HG03039 (cell line): ENCODE results near the gene ST8SIA2.

ENCODE experiments used
- ATAC-seq: cut with Tn5 transposase; IDR thresholded peaks from one replicate; pipeline ENCODE4 v1.9.1; 2021; ENCODE audit warnings: mild to moderate bottlenecking, moderate library complexity; ENCODE audit not compliant: unreplicated experiment

Gene ST8SIA2

DNA sequence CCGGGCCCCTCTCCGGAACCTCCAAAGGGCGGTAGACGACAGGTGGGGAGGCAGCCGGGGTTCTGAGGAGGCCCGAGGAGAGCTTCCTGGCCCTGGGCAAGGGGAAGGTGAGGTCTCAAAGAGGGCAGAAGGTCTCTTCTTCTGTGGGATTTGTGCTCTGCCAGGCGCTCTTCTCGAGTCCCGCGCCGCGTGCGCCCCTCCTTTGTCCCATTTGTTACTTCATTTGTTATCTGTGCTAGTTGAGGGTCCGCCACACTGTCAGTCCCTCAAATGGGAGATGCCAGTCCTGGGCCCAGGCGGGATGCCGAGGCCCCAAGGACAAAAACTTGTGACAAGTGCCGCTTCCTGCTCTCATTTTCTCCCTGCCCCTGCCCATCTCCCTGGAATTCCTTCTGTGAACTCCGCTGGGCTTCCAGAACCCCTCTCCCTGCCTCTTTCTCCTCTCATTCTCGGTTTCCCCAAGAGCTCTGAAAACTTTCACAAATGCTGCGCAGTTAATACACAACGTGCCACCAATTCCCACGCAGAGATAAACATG lies 1.5 kb downstream of the ST8SIA2 start:
- ATAC-seq: no peak

DNA sequence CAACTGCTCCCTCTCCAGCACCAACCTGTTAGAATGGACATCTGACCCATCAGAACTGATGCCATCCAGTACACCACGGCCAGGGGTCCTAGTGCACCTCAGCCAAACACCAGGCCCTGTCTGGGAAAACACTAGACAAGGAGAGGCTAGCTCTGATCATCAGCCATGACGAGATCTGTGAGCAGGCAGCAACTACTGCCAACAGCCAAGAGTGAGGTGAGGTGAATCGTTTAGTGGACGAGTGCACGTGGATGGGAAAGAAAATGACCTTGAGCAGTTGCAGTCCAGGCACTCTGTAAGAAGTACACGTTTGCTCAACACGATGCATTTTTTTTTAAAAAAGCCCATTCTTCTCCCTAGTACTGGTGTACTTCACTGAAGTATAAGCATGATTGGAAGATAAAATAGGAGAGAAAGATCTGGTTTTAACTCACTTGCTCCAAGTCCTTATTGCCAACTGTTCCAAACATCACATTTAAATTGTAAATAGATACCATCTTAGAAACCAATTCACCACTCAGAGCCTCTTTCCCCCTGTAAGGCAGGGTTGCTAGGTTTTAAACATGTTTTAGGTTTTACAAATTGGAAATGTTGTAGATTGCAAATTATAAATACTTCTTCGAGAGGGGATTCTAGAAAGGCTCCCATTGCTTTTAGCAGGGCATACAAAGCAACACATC lies 5.7 kb downstream of the ST8SIA2 start:
- no peak for ATAC-seq

DNA sequence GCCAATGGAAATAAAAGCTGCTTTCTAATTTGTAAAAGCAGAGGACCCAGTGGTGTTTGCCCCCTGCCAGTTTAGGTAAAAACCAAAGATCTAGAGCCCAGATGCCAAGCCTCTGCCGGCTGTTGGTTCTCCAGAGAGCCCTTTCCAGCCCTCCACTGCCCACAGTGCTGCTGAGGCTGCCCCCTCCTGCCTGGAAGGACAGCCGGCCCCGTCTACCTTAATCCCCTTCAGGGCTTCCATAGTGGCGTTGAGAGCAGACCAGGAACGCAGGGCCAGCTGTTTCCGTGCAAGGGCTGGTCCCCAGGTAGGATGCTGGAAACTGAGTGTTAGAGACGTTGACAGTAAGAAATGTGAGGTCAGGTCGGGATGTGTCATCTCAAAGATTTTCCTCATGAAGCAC lies 6.9 kb downstream of the ST8SIA2 start:
- ATAC-seq: no peak

DNA sequence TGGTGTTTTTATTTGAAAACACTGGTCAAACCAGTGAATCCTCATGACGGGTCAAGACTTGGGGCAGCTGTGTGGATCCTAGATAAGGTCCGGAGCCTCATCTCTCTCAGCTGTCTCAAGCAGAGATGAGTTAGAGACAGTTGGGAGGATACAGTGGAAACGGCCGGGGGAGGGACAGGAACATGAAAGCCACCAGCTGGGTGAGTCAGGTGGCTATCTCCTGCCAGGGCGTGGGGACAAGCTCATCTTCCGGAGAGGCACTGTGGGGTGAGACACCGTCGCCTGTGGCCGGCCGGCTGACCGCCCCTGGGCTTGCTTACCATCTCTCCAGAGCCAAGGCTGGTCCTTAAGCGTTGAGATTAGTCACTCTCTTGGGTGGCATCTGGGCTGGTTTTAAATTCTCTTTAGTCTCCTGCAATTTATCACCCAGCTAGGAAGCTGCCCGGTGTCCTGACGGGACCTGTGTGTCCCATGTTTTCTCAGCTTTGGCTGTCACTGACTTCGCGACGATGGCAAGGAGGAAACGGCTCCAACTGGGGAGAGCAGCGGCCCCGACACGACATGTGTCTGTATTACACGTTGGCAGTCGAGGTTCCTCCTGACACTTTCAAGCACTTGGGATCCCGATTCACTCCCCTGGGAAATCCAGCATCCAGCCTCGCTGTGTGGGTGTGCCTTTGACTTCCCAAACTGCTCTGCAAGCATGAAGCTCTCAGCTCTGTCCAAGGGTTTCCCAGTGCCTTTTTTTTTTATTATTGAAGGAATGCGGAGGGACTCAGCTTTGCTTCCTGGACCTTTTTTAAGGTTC lies 7.5 kb downstream of the ST8SIA2 start:
- no peak for ATAC-seq

DNA sequence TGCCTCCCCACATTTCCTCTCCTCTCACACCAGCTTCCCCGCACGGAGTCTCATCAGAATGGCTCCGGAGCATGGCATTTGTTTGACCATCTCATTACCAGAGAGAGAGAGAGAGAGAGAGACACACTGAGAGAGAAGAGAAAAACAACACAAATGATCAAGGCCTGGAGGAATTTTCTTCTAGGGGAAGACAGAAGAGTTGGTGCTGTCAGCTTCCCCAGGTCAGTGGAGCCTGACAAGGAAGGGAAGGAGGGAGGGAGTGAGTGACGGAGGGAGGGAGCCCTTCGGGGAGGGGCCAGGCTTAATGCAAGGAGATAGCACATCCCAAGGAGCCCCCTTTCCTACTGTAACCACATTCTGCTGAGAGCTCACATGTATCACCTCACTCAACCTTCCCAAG lies 9.1 kb downstream of the ST8SIA2 start:
- ATAC-seq: no peak

DNA sequence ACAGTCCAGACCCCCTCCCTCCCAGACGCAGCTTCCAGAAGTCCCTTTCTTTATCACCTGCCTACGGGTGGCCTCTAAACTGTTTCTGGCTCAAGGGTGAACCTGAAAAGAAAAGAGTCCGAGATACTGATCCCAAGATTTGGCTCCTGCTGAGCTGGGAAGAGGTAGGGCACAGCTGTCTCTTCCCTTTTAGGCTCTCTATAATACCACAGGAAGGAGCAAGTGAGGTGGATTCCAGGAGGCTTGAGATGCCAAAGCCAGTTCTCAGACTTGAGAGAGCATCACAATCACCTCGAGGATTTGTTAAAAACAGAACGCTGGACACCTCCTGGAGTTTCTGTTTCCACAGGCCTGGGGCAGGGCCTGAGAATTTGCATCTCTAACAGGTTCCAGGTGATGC lies 12.3 kb downstream of the ST8SIA2 start:
- ATAC-seq: no peak

DNA sequence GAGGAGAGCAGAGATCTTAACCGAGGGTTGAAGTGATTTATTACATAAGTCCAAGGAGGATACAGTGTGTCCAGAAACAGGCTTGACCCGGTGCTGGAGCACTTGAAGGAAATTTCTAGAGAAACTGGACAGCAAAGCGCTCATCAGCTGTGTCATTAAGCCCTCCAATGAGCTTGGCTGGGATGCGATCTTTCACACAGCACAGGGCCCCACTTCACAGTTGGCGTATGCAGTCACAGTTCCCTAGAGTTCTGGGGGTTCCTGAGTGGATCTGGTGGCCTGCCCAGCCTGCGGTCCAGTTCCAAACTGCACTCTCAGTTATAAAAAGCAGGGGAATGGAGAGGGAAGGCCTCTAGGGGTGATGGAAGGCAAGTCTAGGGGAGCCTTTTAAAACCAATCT lies 13.6 kb downstream of the ST8SIA2 start:
- ATAC-seq: no peak

DNA sequence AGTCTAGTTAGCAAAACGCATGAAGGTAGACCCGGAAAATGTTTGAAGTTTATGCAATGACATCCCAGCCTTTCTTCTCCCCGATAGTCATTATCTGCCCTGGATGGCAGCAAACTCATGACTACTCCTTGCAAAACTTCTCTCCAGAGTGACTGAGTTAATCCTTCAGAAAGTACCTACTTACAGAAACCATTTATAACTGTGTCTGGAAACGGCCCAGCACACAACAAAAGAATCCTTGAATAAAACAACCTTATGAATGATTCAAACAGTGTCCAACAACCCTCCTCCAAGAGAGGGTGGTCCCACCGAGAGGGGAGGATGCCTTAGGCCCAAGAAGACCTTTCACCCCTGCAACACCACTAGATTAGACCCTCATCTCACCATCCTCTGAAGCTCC lies 14.2 kb downstream of the ST8SIA2 start:
- no peak for ATAC-seq

DNA sequence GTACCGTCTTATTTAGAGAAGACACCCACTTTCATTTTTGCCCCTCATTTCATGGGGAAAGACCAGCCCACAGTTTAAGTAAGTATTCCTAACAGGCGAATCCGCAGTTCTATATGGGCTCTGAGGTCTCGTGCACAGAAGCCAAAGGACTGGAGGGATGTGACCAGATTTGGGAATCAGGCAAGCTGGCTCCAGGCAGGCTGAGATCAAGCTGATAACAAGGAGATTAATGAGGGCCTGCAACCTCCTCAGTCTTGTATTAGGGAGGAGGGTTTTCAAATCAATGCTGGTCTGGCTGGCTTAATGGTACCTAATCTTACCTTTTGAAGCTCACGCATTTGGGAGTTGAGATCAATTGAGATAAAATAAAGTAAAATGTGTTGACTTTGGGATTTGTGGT lies 15.3 kb downstream of the ST8SIA2 start:
- no peak for ATAC-seq

DNA sequence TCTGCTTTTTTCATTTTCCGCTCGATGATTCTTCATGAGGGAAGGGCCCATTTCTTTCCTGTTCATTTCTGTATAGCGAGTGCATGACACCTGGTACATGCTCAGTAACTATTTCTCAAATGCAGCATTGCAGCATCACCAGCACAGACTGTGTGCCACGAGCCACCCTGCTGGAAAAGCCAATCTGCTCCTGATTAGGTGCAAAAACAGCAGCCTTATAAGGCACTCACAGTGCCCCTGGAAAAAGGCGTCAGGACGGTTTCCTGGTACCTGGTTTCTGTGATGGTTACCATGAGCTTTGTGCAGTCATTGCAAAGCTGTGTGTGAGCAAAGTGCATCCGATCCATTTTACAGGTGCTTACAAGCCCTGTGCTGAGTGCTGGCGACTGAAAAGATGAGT lies 15.8 kb downstream of the ST8SIA2 start:
- ATAC-seq: no peak

DNA sequence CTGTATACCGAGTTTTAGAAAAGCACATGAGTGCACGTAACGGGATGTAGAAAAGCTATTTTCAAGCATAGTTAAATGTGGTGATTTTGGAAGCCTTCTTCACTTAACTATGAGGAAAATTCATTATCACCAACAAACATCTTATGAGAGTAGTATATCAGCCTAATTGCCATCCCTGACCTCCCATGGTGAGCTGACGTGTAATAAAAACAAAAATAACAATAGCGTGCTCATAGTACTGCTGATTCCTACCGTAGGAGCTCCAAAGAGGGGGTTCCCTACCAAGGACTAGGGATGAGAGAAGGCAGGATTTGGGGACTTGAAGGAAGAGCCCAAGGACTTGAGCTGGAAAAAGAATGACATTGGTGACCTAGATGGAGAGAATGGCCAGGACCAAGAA lies 16.9 kb downstream of the ST8SIA2 start:
- no peak for ATAC-seq

DNA sequence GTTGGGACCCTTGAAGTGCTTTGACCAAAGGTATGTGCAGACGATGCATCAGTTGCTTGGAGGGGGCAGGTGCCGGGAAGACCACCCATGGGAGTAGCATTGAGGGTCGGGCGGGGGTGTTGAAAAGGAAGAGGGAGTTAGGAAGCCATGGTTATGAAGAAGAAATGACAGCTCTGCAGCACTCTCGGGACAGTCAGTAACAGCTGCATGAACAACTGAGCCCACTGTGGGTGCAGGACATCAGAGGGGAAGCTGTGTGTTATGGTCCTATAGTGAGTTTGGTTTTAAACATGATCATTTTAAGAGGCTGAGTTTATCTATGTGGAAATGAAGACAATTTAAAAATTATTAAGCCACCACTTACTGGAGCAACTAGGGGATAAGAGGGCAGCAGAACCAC lies 17.6 kb downstream of the ST8SIA2 start:
- ATAC-seq: no peak

DNA sequence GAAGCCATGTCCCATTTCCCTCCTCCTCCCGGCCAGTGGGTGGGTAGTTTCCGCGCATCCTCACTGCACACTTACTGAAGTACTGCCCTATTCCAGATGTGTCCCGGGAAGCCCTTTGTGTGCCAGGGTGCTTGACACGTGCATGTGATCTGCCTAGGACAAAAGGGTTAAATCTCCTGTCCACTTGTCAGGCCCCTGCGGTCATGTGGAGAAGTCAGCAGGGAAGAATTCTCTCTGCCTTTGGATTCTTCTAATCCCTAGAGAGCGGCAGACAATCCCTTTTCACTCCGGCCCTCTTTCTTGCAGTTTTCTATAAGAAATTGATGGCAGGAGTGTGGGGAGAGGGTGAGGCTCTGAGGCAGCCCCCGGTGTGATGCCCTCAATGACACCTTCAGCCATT lies 19.8 kb downstream of the ST8SIA2 start:
- ATAC-seq: no peak

DNA sequence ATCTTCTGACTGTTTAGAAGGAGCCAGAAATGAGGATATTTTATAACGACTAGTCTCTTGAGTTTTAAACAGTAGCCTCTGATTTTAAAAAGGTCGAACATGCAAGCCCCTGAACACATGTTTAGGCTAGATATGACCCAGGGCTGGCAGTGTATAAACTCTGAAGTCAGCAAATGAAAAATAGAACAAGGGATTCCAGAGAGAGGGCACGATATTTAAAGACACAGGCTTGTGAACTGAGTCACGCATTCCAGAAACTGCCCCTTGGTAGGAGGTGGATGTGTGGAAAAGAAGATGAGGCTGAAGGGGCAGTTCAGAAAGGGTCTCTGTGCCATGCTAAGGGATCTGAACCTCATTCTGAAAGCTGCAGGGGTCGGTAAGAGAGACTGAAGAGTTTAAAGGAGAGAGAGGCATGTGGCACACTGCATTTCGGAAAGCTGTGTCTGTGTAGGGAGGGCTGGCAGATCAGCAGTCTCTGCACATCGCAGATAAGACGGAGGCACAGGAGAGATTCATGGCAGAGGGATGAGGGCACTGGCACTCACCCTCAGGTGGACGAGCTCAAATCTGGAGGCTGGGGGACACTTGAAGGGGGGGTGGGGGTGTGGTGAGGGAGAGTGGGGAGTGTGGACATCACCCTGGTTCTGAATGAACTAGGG lies 22.1 kb downstream of the ST8SIA2 start:
- ATAC-seq: no peak

DNA sequence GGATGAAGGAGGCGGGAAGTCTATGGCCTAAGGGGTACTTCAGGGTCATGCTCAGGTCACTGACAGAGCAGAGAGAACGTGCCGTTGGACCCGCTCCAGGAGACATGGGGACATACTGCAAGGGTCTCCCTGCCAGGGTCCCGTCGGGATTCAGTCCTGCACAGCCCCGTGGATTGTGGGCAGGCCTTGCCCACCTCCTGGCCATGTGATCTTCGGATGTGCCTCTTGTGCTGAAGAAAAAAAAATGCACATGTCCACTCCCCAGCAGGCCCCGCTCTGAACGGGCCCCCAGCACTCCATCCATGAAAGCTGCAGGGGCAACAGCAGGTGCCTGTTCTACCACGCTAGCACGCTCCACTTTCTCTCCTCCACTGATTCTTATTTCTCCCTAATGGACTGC lies 22.9 kb downstream of the ST8SIA2 start:
- ATAC-seq: no peak

DNA sequence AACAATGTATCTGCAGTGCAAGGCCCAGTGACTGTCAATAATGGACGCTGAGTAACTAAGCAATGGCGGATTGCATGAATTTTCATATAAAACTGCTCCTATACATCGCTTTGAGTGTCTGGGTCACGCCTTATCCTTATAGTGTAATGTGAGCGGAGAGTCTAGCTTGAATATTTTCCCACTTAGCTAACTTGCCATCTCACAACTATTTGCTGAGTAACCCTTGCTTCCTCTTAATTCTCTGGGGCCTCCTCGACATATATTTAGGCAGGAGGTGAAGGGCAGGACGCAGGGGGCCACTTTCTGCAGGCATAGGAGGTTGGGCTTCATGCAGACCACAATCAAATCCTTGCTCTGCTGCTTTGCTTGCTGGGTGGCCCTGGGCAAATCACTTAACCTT lies 24.0 kb downstream of the ST8SIA2 start:
- no peak for ATAC-seq

DNA sequence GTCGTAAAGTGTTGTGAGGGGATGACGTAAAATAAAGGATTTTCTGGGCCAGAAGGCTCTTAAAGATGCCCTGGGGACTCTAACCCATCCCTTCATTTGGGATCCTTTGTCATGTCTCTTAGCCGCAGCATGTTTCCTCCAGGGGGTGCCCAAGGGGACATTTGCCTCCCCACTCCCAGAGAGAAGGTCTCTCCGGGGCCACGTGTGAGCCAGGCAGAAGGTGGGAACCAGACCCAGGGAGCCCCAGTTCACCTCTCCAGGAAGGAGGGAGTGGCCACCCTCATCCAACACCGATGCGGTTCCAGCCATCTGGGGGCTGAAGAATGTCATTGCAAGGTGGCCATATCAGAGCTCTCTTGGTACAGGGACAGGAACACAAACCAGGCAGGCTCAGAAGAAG lies 25.2 kb downstream of the ST8SIA2 start:
- ATAC-seq: no peak

DNA sequence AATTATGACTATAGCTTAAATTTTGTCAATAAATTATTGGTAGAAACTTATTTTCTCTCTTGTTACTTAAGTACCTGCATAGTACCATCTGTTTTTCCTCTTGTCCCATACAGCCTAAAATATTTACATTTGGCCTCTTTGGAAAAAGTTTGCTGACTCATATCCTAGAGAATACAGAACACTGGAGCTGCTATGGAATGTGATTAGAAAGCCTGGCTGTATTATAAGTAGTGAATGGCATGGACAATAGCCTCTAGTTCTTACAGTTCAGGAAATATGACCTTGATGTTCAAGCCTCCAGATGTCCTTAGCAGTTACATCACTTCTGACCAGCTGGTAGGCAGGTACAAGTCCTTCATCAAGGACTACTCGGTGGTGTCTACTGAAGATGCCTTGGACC lies 28.3 kb downstream of the ST8SIA2 start:
- no peak for ATAC-seq

DNA sequence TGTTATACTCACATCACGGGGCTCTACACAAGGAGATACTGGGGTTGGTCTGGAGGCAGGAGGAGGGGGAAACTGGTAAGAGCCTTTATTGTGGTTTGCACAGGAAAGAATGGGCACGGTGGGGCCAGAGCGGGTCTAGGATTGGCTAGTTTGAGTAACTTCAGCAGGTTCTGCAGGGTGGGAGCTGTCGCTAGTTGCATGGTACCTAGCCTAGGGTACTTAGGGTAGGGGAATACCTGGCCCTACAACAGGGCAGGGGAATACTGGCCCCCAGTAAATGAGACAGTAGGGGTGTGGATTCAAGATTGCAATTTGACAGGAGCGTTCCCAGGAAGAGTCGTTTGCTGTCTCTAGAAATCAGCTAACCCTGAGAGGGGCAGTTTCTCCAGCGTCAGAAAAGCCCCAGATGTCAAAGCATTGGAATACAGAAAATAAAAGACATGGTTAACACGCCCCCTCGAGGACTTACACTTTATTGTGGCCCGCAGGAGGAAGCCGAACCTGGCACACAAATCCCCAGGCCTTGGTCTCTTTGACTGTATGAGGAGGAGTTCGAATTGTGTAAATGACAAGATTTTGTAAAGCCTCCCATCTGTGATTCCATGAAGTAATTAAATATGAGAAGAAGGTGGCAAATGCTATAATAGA lies 32.0 kb downstream of the ST8SIA2 start:
- no peak for ATAC-seq

DNA sequence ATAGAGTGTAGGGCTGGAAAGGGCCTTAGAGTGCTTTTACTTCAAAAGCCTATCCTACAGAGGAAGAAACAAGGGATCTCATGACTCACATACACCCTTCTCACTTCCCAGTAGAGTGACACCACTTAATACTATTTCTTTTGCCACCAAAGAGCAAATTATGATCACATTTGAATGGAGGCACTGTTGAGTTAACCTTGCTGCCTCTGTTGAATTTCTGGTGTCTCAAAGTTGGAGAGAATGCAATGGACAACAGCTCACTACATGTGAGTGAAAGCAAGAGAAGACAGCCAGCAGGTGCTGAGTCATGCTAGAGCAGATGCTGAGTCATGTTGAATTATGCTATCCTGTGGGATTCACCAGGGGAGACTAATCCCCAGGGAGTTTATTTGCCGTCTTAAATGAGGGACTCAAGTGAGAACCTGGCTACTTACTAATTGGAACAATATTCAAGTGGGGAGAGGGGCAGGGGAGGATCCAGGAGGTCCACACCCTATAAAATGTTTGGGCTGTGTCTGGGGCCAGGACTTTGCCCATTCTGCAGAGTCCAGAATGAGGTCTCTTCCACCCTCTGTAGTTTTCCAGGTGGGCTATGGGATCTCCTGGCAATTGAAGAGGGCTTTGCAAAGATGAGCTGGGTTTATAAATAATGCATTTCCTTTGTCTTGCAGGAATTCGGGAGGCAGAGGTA lies 35.8 kb downstream of the ST8SIA2 start:
- ATAC-seq: no peak

DNA sequence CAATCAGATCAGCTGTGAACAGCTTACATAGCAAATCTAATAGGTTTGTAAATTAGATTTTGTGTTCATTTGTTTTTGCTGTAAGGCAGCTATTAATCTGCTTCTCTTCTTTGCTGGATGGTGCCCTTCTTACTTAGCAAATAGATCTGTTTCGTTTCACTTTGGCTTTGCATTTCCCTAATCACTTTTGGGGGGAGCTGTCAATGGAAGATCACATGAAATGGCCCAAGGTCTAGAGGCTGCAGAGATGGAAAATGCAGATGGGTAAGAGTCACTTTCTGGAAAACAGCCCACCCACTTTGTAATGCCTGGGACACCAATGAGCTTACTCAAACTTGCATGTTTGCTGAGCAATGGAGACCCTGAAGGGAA lies 36.4 kb downstream of the ST8SIA2 start:
- ATAC-seq: no peak
